Measurements from ENCODE around the gene RBM24.

Gene RBM24

GRCh38 chr6:17341891-17342290 lies 60.7 kb downstream of the RBM24 start:
- DNase-seq (ENCODE audit: low read depth in 2 of 2) = no peak

- DNase-seq (ENCODE audit: low read depth in 2 of 2) = no peak
Measured at GRCh38 chr6:17343215-17343614, 62.1 kb downstream of the RBM24 start.
